Non-pigmented ciliary epithelial cell (primary cell): ENCODE data around the gene SYNJ1.
"Not testable (repeated sequence)": the region's sequence is repeated elsewhere in the genome, so short reads cannot be mapped to it uniquely, and the experiment has no call there.

Experiments used
- DNase-seq: peaks from one replicate; pipeline ENCODE4 v3.0.0-alpha.2; 2010; ENCODE audit warnings: low read depth

SYNJ1 gene

DNA sequence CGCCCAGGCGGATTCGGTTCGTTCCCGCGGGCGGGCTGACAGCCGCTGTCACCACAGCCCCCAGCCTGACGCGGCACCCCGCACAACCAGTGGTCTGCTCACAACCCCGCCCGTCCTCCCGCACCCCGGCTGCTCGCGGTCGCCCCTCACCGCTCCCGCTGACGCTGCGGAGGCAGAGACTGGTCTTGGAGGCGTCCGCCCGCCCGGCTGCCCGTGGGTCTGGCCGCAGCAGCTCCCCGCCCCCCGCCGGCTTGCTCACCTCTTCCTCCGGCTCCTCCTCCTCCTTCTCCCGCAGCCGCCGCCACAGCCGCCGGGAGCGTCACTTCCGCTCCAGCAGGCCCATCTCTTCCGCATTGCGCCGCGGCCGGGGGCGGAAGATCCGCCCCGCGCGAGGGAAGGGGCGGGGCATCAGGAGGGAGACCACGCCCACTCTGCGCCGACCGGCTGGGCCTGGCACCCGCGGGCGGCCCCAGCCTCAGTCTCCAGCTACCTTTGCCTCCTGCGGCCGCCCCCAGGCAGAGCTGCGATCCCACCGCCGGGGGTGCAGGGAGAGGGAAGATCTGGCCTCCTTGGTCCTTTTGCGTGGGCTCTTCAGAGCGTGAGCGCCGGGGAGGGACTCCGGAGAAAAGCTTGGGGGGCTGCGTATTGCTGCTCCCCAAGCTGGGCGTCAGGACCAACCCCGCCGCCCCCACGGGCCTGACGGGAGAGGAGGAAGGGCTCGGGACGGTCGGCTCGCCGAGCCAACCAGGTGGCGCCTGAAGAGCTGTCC is at the start of gene SYNJ1:
TSS of gene SYNJ1 (minus strand) at position 327 of the 769 bp plus-strand sequence. CDS start 1,118 bp downstream, outside the sequence.
- DNase-seq: peak; percentile 54

GRCh38 chr21:32777269-32777668 is 49.5 kb upstream of the SYNJ1 start:
- DNase-seq: no peak

DNA sequence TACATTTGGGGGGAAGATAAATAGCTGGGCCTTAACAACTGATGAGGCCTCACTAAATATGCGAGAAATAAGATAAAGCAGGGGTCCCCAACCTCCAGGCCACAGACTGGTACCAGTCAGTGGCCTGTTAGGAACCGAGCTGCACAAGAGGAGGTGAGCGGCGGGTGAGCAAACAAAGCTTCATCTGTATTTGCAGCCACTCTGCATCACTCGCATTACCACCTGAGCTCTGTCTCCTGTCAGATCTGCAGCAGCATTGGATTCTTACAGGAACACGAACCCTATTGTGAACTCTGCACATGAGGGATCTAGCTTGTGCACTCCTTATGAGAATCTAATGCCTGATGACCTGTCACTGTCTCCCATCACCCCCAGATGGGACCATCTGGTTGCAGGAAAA is 48.9 kb upstream of the SYNJ1 start:
- no peak for DNase-seq

- not testable (repeated sequence) for DNase-seq
These were observed 45.2 kb upstream of the SYNJ1 start for GRCh38 chr21:32773048-32773344.

DNA sequence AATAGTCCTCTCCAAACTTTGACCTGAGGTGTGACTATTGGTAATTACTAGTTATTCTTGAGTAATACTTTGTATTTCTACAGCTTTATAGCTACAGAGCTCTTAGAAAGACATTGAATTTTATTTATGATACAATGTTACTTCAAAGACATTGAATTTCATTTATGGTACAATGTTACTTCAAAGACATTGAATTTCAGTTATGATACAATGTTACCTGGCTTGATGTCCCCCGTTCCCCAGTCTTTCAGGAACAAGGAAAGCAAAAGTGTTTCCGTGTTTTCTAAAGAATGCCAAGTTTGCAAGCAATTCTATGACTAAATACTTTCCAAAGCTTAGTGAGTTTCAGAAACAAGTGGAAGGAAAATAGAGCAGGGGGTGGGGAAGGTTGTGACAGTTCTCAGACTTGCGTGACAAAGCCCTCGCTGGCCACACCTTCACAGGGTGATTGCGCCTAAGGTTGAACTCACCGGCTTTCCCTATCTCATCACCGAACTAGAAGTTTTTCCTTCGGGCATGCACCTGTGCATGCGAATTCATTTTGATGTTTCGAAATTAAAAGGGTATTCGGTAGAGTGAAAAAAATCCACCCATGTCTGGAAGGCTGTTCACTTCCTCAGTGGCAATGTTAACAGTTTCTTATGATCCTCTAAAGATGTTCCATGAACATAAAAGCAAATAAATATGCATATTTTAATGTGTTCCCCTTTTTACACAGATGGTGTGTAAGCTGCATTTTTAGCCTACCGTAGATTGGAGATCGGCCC is 44.7 kb upstream of the SYNJ1 start:
- DNase-seq: no peak

DNA sequence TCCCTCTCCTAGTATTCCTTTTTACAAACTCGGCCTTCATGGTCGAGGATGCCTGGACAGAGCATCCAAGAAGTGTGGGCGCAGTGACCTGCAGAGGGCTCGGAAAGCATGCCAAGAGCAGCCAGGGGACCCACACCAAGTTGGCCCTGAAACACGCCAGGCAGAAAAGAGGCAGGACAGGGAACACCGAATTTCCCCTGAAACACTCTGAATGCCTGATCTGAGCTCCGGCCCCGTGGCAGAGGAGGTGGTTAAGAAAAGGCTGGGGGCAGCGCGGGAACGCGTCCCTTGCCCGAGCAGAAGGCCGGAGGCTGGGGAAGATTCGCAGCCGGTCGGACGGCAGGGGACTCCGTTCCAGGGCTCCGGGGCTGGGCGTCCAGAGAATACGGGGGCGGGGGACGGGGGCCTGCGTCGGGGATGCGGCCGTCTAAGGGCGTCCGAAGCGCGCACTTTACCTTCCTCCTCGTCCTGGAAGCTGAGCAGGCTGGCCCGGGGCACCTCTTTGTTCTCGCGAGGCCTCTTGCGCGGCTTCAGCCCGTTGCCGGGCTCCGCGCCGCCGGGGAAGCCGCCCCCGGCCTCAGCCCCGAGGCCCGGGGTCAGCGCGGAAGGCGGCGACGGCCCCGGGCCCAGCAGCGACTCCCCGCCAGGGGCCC is 43.2 kb upstream of the SYNJ1 start:
- DNase-seq: no peak

DNA sequence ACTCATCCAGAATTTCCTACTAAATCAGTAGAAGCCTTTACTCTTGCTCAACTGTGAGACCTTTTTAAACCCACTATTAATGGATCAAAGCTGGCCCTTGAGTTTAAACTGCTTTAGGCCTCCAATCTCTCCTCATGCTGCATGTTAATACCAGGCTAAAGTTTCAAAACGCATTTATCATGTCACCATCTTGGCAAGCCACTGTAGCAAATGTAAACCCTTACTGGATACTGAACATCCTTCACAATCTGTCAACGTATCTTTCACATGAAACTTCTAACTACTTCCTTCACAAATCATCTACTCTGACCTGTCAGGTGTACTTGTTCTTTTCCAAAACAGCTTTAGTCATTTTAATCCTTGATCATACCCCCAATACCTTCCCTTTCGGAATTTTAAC is 40.7 kb upstream of the SYNJ1 start:
- no peak for DNase-seq

GRCh38 chr21:32765058-32765457 is 37.2 kb upstream of the SYNJ1 start:
- no peak for DNase-seq

DNA sequence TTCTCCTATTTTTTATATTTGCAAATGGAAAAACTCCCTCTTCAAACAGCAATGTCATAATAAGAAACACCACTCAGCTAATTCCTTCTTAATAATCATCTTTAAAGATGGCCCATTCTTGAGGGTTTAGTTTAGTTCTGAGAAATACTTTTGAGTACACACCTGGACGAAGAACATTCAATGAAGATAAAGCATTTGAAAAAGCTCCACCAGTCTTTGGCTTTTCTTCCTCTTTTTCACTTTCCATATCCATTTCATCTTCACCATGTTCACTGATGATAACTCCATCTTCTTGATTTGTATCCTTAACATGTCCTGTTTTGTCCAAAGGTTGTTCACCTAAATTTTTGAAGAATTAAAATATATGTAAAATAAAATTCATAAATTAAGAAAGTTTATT is 36.4 kb upstream of the SYNJ1 start:
- no peak for DNase-seq

DNA sequence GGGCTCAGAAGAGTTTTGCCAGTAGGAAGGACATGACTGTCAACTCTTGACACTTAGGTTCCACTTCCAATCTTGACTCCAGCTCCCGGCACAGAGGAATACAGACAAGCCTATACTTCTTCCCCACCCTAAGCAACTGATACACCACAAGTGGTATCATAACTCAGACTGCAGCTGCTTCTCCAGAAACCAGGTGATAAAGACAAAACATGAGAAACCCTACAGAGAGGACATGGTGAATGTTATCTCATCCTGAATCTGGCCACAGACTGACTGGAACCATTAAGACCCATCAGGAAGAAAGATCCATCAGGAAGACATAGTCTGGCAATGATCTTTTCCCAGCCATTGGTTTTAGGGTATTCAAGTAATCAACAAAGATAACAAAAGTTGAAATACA is 30.0 kb upstream of the SYNJ1 start:
- no peak for DNase-seq

GRCh38 chr21:32756096-32756495 is 28.3 kb upstream of the SYNJ1 start:
- DNase-seq: no peak

DNA sequence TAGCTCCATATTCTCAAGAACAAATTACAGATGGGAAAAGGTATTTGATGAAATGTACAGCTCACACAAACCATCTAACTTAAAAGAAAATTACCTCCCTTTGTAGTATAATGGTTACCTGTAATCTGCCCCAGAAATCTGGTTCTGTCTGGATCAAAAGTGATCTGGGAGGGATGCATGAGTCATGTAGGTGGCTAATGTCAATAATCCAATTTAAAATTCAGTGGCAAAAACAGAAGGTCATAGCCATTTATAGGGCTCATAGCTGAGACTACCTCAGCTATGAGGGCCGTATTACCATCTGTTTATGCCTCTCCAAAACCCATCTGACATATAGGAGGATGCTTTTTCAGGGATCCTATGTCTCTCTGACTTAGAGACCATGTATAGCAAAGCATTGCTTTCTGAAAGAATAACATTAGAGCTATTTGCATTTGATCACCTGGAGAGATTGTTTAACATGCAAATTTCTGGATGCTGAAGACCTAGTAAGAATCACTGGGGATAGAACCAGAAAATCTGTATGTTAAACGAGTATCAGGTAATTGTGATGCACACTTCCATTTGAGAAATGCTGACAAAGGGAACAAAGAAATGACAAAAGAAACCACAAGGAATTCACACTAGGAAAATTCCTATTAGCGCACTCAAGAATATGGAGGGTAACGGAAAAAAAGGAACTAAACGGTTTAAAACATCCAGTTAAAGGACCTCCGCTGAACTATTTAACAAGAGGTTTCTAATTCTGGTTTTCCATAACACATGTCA is 26.2 kb upstream of the SYNJ1 start:
- no peak for DNase-seq

- DNase-seq: no peak
These were observed 22.6 kb upstream of the SYNJ1 start for GRCh38 chr21:32750405-32750804.

- DNase-seq: no peak
These were observed 21.8 kb upstream of the SYNJ1 start for GRCh38 chr21:32749662-32750061.

- DNase-seq: no peak
These were observed 20.7 kb upstream of the SYNJ1 start for GRCh38 chr21:32748529-32748928.

DNA sequence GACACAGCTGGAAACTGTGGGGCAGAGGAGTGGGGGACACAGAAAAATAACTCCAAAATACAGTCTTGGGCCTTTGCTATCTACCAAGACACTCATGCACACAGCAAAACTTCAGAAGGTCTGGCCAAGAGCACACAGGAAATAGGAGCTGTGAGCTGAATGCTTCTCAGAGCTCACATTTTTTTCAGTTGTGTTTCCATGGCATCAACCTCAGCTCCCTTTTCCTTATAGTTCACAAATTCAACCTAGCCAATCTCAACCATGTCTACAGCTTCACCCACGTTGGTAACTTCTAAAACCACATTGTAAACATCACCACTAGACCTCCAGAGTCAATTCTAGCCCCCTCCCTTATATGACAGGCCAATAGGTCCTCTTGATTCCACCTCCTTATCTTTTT is 19.6 kb upstream of the SYNJ1 start:
- no peak for DNase-seq

DNA sequence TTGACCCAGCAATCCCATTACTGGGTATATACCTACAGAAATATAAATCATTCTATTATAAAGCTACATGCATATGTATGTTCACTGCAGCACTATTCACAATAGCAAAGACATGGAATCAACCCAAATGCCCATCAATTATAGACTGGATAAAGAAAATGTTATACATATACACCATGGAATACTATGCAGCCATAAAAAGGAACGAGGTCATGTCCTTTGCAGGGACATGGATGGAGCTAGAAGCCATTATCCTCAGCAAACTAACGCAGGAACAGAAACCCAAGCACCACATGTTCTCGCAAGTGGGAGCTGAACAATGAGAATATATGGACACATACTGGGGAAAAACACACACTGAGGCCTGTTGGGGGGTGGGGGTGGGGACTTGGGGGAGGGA is 18.9 kb upstream of the SYNJ1 start:
- not testable (repeated sequence) for DNase-seq

DNA sequence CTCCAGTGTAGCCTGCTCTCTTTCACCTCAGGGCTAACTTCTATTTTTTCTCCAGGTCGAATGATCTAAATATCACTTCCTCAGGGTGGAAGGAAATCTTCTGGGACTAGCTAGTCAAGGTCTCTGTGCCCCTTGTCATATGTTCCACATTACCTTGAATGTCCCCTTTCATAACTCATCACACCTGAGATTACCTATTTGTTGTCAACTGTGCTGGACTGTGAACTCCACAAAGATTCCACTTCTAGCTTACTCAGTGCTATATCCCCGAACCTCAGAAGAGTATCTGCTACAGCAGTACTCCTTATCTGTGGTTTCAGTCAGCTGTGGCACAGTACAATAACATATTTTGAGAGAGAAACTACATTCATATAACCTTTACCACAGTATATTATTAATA is 14.6 kb upstream of the SYNJ1 start:
- DNase-seq: no peak

DNA sequence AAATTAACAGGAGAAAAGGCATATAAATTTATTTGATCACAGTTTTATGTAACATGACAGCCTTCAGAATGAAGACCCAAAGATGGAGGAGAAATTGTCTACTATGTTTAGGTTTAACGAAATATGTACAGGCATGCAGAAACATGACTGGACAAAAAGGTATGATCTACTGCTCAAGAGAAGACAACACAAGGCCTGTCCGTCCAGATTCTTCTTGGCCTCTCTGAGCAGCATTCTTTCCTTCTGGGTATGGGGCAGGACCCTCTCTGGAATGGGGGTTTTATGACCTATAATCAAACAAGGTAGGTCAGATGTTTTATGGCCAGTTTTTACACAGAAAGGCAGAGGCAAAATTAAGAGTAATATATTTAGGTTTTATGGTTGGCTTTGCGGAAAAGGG is 13.5 kb upstream of the SYNJ1 start:
- no peak for DNase-seq

DNA sequence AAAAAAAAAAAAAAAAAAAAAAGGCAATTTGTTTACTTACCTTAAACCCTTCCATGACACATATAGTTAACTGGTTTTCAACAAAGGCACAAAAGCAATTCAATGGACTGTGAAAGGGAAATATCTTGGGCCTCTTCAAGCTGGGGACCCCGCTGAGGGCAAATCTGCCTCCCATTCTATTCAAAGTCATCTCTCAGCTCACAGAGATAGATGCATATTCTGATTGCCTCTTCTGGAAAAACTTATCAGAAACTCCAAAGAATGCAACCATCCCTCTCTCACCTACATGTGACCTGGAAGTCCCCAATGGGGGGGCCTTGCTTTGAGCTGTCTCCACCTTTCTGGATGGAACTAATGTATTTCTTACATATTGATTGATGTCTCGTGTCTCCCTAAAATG is 12.1 kb upstream of the SYNJ1 start:
- DNase-seq: no peak

- DNase-seq: not testable (repeated sequence)
These were observed 8.3 kb upstream of the SYNJ1 start for GRCh38 chr21:32736083-32736482.

DNA sequence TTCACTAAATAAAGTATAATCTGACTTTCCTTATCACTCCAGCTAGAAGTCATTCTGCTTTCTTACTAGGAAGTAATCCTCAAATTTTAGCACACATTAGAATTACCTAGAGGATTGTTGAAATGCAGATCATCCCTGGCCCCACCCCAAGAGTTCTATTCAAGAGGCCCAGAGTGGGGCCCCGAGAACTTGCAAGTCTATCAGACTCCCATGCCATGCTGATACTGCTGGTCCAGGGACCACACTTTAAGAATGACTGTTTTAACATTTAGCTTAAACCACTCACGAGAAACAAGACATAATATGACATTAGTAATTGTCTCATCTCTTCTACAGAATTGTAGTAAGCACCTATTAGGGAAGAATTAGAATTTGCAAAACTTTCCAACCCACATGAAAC is 7.7 kb upstream of the SYNJ1 start:
- DNase-seq: no peak
